ENCODE measurements around the gene BCORL1.
A peak's percentile ranks its signal among the peaks of the same experiment; 100 is the strongest.

Gene BCORL1

GRCh38 chrX:130014356-130014755, 31.9 kb downstream of the BCORL1 start:
- no peak for DNase-seq (ENCODE audit: low read depth in 2 of 2)

- no peak for DNase-seq (ENCODE audit: low read depth in 2 of 2)
Observed at GRCh38 chrX:130014770-130015169, 32.3 kb downstream of the BCORL1 start.

GRCh38 chrX:130015181-130015580, 32.7 kb downstream of the BCORL1 start:
- no peak for DNase-seq (ENCODE audit: low read depth in 2 of 2)

- no peak for DNase-seq (ENCODE audit: low read depth in 2 of 2)
Observed at GRCh38 chrX:130018143-130018542, 35.7 kb downstream of the BCORL1 start.

- DNase-seq (ENCODE audit: low read depth in 2 of 2), result no peak
Observed at GRCh38 chrX:130020661-130021324, 38.4 kb downstream of the BCORL1 start.

GRCh38 chrX:130024127-130024526, 41.7 kb downstream of the BCORL1 start:
- DNase-seq (ENCODE audit: low read depth in 2 of 2), result peak; percentile 45 to 61

- no peak for DNase-seq (ENCODE audit: low read depth in 2 of 2)
Observed at GRCh38 chrX:130025256-130025655, 42.8 kb downstream of the BCORL1 start.

GRCh38 chrX:130027569-130027968, 45.1 kb downstream of the BCORL1 start:
- DNase-seq (ENCODE audit: low read depth in 2 of 2), result no peak

GRCh38 chrX:130028196-130028595, 45.8 kb downstream of the BCORL1 start:
- peak; percentile 25 to 39 for DNase-seq (ENCODE audit: low read depth in 2 of 2)

GRCh38 chrX:130030826-130031225, 48.4 kb downstream of the BCORL1 start:
- DNase-seq (ENCODE audit: low read depth in 2 of 2), result no peak

- no peak for DNase-seq (ENCODE audit: low read depth in 2 of 2)
Observed at GRCh38 chrX:130032552-130032951, 50.1 kb downstream of the BCORL1 start.

- no peak for DNase-seq (ENCODE audit: low read depth in 2 of 2)
Observed at GRCh38 chrX:130034178-130034577, 51.7 kb downstream of the BCORL1 start.

GRCh38 chrX:130039847-130040246, 57.4 kb downstream of the BCORL1 start:
- DNase-seq (ENCODE audit: low read depth in 2 of 2), result no peak

GRCh38 chrX:130047416-130047815, 65.0 kb downstream of the BCORL1 start:
- DNase-seq (ENCODE audit: low read depth in 2 of 2), result no peak

- no peak for DNase-seq (ENCODE audit: low read depth in 2 of 2)
Observed at GRCh38 chrX:130048686-130049222, 66.3 kb downstream of the BCORL1 start.

GRCh38 chrX:130049821-130050220, 67.4 kb downstream of the BCORL1 start:
- DNase-seq (ENCODE audit: low read depth in 2 of 2), result no peak

- no peak for DNase-seq (ENCODE audit: low read depth in 2 of 2)
Observed at GRCh38 chrX:130051176-130051845, 68.9 kb downstream of the BCORL1 start.

GRCh38 chrX:130053236-130053635, 70.8 kb downstream of the BCORL1 start:
- DNase-seq (ENCODE audit: low read depth in 2 of 2), result no peak

- no peak for DNase-seq (ENCODE audit: low read depth in 2 of 2)
Observed at GRCh38 chrX:130055103-130055502, 72.7 kb downstream of the BCORL1 start.

GRCh38 chrX:130055899-130056298, 73.5 kb downstream of the BCORL1 start:
- DNase-seq (ENCODE audit: low read depth in 2 of 2), result no peak

GRCh38 chrX:130057209-130057608, 74.8 kb downstream of the BCORL1 start:
- no peak for DNase-seq (ENCODE audit: low read depth in 2 of 2)

- no peak for DNase-seq (ENCODE audit: low read depth in 2 of 2)
Observed at GRCh38 chrX:130058652-130059051, 76.2 kb downstream of the BCORL1 start.

Measured in activated CD4-positive, alpha-beta T cell treated with anti-CD3 and anti-CD28 coated beads for 24 hours (primary cell).